HCT116 (cell line): ENCODE measurements around the gene CLN3. TPM values are rescaled to one million over a fixed set of nuclear protein-coding genes. Genes with fewer than 3 reads are reported as not detected.

Source experiments
- ATAC-seq: fragments of 200-7000 bp; cut with Tn5 transposase; 2 replicates; pipeline ENCODE4 v1.9.1; 2020; ENCODE audit warnings: mild to moderate bottlenecking, moderate library complexity
- BruUV-seq: library from RNA; stranded (reverse); fragments of 400-500 nt; replicated peaks from 2 replicates; lab custom pipeline; 2021; lab: Mats Ljungman, UMichigan
- CTCF ChIA-PET: fragments of 300-600 bp; sonication (Branson Sonifier 250); formaldehyde crosslinking; loops from one replicate; lab custom pipeline; 2021; ENCODE audit warnings: antibody characterized with exemption; lab: Charles Lee
- POLR2A ChIA-PET: fragments of 300-600, 350-600 bp; sonication (Branson Sonifier 250); formaldehyde crosslinking; loops from one replicate; lab custom pipeline; 2021; ENCODE audit warnings: antibody characterized with exemption; lab: Charles Lee
- RAD21 ChIA-PET, 2 experiments: fragments of 300-600 bp; sonication (Branson Sonifier 250); formaldehyde crosslinking; loops; one replicate each; lab custom pipeline; 2023; ENCODE audit warnings: low total read pairs in 2 of 2; ENCODE audit not compliant: uncharacterized antibody in 2 of 2, unreplicated experiment in 2 of 2, low non-redundant PET in 1 of 2; lab: Charles Lee
- DNase-seq: peaks from one replicate; pipeline ENCODE4 v3.0.0-alpha.2; 2010; ENCODE audit warnings: low read depth, low spot score
- H2AFZ ChIP-seq: fragments of 200-600 bp; shearing (Covaris generic), sonication (generic); 2 replicates; pipeline ENCODE4 v1.6.1; 2017; ENCODE audit warnings: low read depth, mixed run types, mixed read lengths, antibody characterized with exemption, low read length; ENCODE audit not compliant: poor library complexity, severe bottlenecking
- H3K27ac ChIP-seq: 2 replicates; pipeline ENCODE4 v1.5.1; 2012; ENCODE audit warnings: low read depth, low read length
- H3K27me3 ChIP-seq: fragments of 200-600 bp; sonication (generic); 2 replicates; pipeline ENCODE4 v1.6.1; 2016; ENCODE audit warnings: mixed run types, low read length, mixed read lengths; ENCODE audit not compliant: insufficient read depth
- H3K36me3 ChIP-seq, 2 experiments: fragments of 200-500 bp in 1 of 2; fragments of 200-600 bp in 1 of 2; sonication (Bioruptor generic) in 1 of 2; sonication (generic) in 1 of 2; 2 replicates each; pipeline versions ENCODE4 v1.5.1 to v1.6.1; 2014 to 2016; ENCODE audit warnings: low read length in 2 of 2, inconsistent platforms in 1 of 2, mixed read lengths in 1 of 2, mixed run types in 1 of 2; ENCODE audit not compliant: insufficient read depth in 2 of 2, control insufficient read depth in 1 of 2
- H3K4me1 ChIP-seq, 2 experiments: fragments of 200-600 bp in 1 of 2; sonication (generic) in 1 of 2; 2 replicates each; pipeline versions ENCODE4 v1.5.1 to v1.6.1; 2012 to 2017; ENCODE audit warnings: low read length in 2 of 2, inconsistent platforms in 1 of 2, mild to moderate bottlenecking in 1 of 2, mixed read lengths in 1 of 2, mixed run types in 1 of 2, moderate library complexity in 1 of 2; ENCODE audit not compliant: insufficient read depth in 2 of 2, control insufficient read depth in 1 of 2
- H3K4me2 ChIP-seq: fragments of 200-600 bp; sonication (generic); 2 replicates; pipeline ENCODE4 v1.6.1; 2017; ENCODE audit warnings: mixed run types, low read length, mixed read lengths
- H3K4me3 ChIP-seq, 2 experiments: fragments of 200-600 bp in 1 of 2; sonication (generic) in 1 of 2; replicated peaks in 1 of 2; 2 replicates each; pipeline ENCODE4 v1.5.1; 2011 to 2016; ENCODE audit warnings: low read length in 2 of 2, control low read depth in 1 of 2, low read depth in 1 of 2, mild to moderate bottlenecking in 1 of 2, mixed read lengths in 1 of 2, mixed run types in 1 of 2
- H3K79me2 ChIP-seq: fragments of 200-600 bp; sonication (generic); 2 replicates; pipeline ENCODE4 v1.6.1; 2017; ENCODE audit warnings: mild to moderate bottlenecking, mixed run types, low read length, moderate library complexity, mixed read lengths; ENCODE audit not compliant: insufficient read depth
- H3K9ac ChIP-seq: fragments of 200-600 bp; sonication (generic); 2 replicates; pipeline ENCODE4 v1.6.1; 2016; ENCODE audit warnings: low read length, mixed read lengths
- H3K9me2 ChIP-seq: fragments of 200-600 bp; sonication (generic), shearing (Covaris generic); 2 replicates; pipeline ENCODE4 v1.6.1; 2017; ENCODE audit warnings: mixed run types, mild to moderate bottlenecking, moderate library complexity; ENCODE audit not compliant: insufficient read depth
- H3K9me3 ChIP-seq, 2 experiments: fragments of 200-500 bp in 1 of 2; fragments of 200-600 bp in 1 of 2; sonication (Bioruptor generic) in 1 of 2; sonication (generic) in 1 of 2; 2 replicates each; pipeline ENCODE4 v1.6.1; 2014 to 2017; ENCODE audit warnings: low read length in 2 of 2, mixed read lengths in 2 of 2, inconsistent platforms in 1 of 2, low read depth in 1 of 2, mild to moderate bottlenecking in 1 of 2, mixed run types in 1 of 2, moderate library complexity in 1 of 2; ENCODE audit not compliant: control insufficient read depth in 1 of 2, insufficient read depth in 1 of 2
- H4K20me1 ChIP-seq: fragments of 200-600 bp; sonication (generic), shearing (Covaris generic); 2 replicates; pipeline ENCODE4 v1.6.1; 2017; ENCODE audit warnings: mixed run types, mild to moderate bottlenecking, moderate library complexity; ENCODE audit not compliant: insufficient read depth
- ATF3 ChIP-seq: IDR thresholded peaks from 2 replicates; pipeline ENCODE4 v1.6.1; 2012
- CEBPB ChIP-seq: IDR thresholded peaks from 2 replicates; pipeline ENCODE4 v1.6.1; 2012; ENCODE audit warnings: low read depth
- EGR1 ChIP-seq: IDR thresholded peaks from 2 replicates; pipeline ENCODE4 v1.6.1; 2012; ENCODE audit warnings: low read depth
- ELF1 ChIP-seq: IDR thresholded peaks from 2 replicates; pipeline ENCODE4 v1.6.1; 2012; ENCODE audit warnings: low read depth, borderline replicate concordance
- EZH2 ChIP-seq: fragments of 200-600 bp; sonication (generic); IDR thresholded peaks from 2 replicates; pipeline ENCODE4 v1.6.1; 2017; ENCODE audit warnings: antibody characterized with exemption, mixed run types
- EZH2phosphoT487 ChIP-seq: fragments of 200-600 bp; IDR thresholded peaks from 2 replicates; pipeline ENCODE4 v1.6.1; 2018; ENCODE audit warnings: antibody characterized with exemption, borderline replicate concordance
- MAX ChIP-seq: IDR thresholded peaks from 2 replicates; pipeline ENCODE4 v1.6.1; 2012
- POLR2A ChIP-seq: IDR thresholded peaks from 2 replicates; pipeline ENCODE4 v1.7.0; 2011; ENCODE audit warnings: borderline replicate concordance; ENCODE audit not compliant: insufficient read depth, insufficient read length; ENCODE audit errors: extremely low read depth
- POLR2AphosphoS5 ChIP-seq: IDR thresholded peaks from 2 replicates; pipeline ENCODE4 v1.6.1; 2011; ENCODE audit warnings: mild to moderate bottlenecking, low read depth, low read length, moderate library complexity
- SIN3A ChIP-seq: IDR thresholded peaks from 2 replicates; pipeline ENCODE4 v1.6.1; 2012; ENCODE audit warnings: low read depth
- SP1 ChIP-seq: IDR thresholded peaks from 2 replicates; pipeline ENCODE4 v1.6.1; 2012; ENCODE audit warnings: low read depth
- SRF ChIP-seq: IDR thresholded peaks from 2 replicates; pipeline ENCODE4 v1.6.1; 2012; ENCODE audit warnings: low read depth
- TCF7L2 ChIP-seq: IDR thresholded peaks from 2 replicates; pipeline ENCODE4 v1.7.0; 2011; ENCODE audit warnings: borderline replicate concordance, inconsistent platforms; ENCODE audit not compliant: insufficient read depth, insufficient read length; ENCODE audit errors: extremely low read depth
- ZFX ChIP-seq: fragments of 450-650 bp; IDR thresholded peaks from 2 replicates; pipeline ENCODE4 v1.6.1; 2017
- ZNF274 ChIP-seq: fragments of 200-500 bp; sonication (Bioruptor generic); IDR thresholded peaks from 2 replicates; pipeline ENCODE4 v1.6.1; 2014; ENCODE audit warnings: mild to moderate bottlenecking, low read depth, low read length, inconsistent platforms
- intact Hi-C: fragments of 100-400 bp; cut with micrococcal nuclease; formaldehyde crosslinking; loops from 2 replicates; pipeline ENCODE4 v1.10.0; 2022
- total RNA-seq: library from RNA; stranded (reverse); gene quantifications from one replicate; pipeline ENCODE4 v1.2.1, GENCODE V29; 2021; ENCODE audit not compliant: unreplicated experiment
- TF ChIP-seq, protein P1 (sequence below): IDR thresholded peaks from 2 replicates; pipeline ENCODE4 v1.6.1; 2011; ENCODE audit warnings: mild to moderate bottlenecking, low read length, moderate library complexity; ENCODE audit not compliant: insufficient replicate concordance; ENCODE audit errors: extremely low read depth
- TF ChIP-seq, protein P2 (sequence below): IDR thresholded peaks from 2 replicates; pipeline ENCODE4 v1.6.1; 2012; ENCODE audit warnings: low read depth

CLN3 gene
- total RNA-seq, 1 experiment from 2014 or later: 19.9 TPM

- no peak for DNase-seq
- CTCF ChIA-PET: no interaction called here
- no peak for TF ChIP-seq EZH2phosphoT487
- TF ChIP-seq, protein P1, sequence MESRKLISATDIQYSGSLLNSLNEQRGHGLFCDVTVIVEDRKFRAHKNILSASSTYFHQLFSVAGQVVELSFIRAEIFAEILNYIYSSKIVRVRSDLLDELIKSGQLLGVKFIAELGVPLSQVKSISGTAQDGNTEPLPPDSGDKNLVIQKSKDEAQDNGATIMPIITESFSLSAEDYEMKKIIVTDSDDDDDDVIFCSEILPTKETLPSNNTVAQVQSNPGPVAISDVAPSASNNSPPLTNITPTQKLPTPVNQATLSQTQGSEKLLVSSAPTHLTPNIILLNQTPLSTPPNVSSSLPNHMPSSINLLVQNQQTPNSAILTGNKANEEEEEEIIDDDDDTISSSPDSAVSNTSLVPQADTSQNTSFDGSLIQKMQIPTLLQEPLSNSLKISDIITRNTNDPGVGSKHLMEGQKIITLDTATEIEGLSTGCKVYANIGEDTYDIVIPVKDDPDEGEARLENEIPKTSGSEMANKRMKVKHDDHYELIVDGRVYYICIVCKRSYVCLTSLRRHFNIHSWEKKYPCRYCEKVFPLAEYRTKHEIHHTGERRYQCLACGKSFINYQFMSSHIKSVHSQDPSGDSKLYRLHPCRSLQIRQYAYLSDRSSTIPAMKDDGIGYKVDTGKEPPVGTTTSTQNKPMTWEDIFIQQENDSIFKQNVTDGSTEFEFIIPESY: no peak
- TF ChIP-seq POLR2AphosphoS5: no peak
- no peak for TF ChIP-seq CEBPB
- TF ChIP-seq ZNF274: no peak
- TF ChIP-seq SIN3A: no peak
- TF ChIP-seq MAX: no peak
- no peak for TF ChIP-seq SP1
- TF ChIP-seq EZH2: no peak
- no peak for TF ChIP-seq EGR1
- no peak for TF ChIP-seq POLR2A
- TF ChIP-seq ELF1: no peak
- no peak for TF ChIP-seq ZFX
- TF ChIP-seq TCF7L2: no peak
- TF ChIP-seq SRF: no peak
- no peak for TF ChIP-seq ATF3
- TF ChIP-seq, protein P2, sequence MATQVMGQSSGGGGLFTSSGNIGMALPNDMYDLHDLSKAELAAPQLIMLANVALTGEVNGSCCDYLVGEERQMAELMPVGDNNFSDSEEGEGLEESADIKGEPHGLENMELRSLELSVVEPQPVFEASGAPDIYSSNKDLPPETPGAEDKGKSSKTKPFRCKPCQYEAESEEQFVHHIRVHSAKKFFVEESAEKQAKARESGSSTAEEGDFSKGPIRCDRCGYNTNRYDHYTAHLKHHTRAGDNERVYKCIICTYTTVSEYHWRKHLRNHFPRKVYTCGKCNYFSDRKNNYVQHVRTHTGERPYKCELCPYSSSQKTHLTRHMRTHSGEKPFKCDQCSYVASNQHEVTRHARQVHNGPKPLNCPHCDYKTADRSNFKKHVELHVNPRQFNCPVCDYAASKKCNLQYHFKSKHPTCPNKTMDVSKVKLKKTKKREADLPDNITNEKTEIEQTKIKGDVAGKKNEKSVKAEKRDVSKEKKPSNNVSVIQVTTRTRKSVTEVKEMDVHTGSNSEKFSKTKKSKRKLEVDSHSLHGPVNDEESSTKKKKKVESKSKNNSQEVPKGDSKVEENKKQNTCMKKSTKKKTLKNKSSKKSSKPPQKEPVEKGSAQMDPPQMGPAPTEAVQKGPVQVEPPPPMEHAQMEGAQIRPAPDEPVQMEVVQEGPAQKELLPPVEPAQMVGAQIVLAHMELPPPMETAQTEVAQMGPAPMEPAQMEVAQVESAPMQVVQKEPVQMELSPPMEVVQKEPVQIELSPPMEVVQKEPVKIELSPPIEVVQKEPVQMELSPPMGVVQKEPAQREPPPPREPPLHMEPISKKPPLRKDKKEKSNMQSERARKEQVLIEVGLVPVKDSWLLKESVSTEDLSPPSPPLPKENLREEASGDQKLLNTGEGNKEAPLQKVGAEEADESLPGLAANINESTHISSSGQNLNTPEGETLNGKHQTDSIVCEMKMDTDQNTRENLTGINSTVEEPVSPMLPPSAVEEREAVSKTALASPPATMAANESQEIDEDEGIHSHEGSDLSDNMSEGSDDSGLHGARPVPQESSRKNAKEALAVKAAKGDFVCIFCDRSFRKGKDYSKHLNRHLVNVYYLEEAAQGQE: no peak
- H3K9ac ChIP-seq: no peak overlapping the region
- no peaks in the 10 kb centered on the region for H3K36me3 ChIP-seq
- RAD21 ChIA-PET: no interaction called here
- H3K4me1 ChIP-seq: peaks cover 0 to 3% of the 10 kb centered on the region in 2 experiments; a peak in 1 of 4 replicates
- no peak overlapping the region for H3K27ac ChIP-seq
- H3K9me2 ChIP-seq: no peaks in the 10 kb centered on the region
- H3K4me2 ChIP-seq: no peak overlapping the region
- no peaks in the 10 kb centered on the region for H3K79me2 ChIP-seq
- intact Hi-C loops: no loop called here
- no peak for ATAC-seq
- no TSS peak for BruUV-seq
- H3K9me3 ChIP-seq: no peaks in the 10 kb centered on the region
- H2AFZ ChIP-seq: no peak overlapping the region
- no peak overlapping the region for H3K4me3 ChIP-seq
- POLR2A ChIA-PET: no interaction called here
- no peaks in the 10 kb centered on the region for H3K27me3 ChIP-seq
- no peaks in the 10 kb centered on the region for H4K20me1 ChIP-seq
Observed at GRCh38 chr16:28537964-28538732, 46.3 kb upstream of the CLN3 start.
